Stimulated activated CD4-positive, alpha-beta T cell treated with anti-CD3 and anti-CD28 coated beads, Interleukin-2, amount 100 ng/mL, for 4 hours (primary cell): Measurements from ENCODE around the gene TCAP.

ENCODE experiments used
- DNase-seq: peaks from one replicate; pipeline ENCODE4 v3.0.0-alpha.2; 2020; ENCODE audit warnings: low read depth

TCAP gene

GRCh38 chr17:39664581-39665561 is at the start of gene TCAP:
TCAP (plus strand) TSS chr17:39665349; CDS start chr17:39665360, 11 bp downstream.
- DNase-seq = no peak

GRCh38 chr17:39615434-39615833 is 49.7 kb upstream of the TCAP start:
- DNase-seq = no peak

GRCh38 chr17:39617100-39617445 is 48.1 kb upstream of the TCAP start:
- no peak for DNase-seq

GRCh38 chr17:39617446-39618245 is 47.5 kb upstream of the TCAP start:
- DNase-seq = no peak

GRCh38 chr17:39618246-39618913 is 46.8 kb upstream of the TCAP start:
- no peak for DNase-seq

GRCh38 chr17:39618956-39619785 is 46.0 kb upstream of the TCAP start:
- DNase-seq = no peak

GRCh38 chr17:39619786-39620101 is 45.4 kb upstream of the TCAP start:
- no peak for DNase-seq

GRCh38 chr17:39621523-39622379 is 43.4 kb upstream of the TCAP start:
- peak; percentile 75 for DNase-seq

GRCh38 chr17:39622380-39623006 is 42.7 kb upstream of the TCAP start:
- DNase-seq = no peak

GRCh38 chr17:39623356-39623950 is 41.7 kb upstream of the TCAP start:
- DNase-seq = peak; percentile 75

- no peak for DNase-seq
Measured at GRCh38 chr17:39624313-39624712, 40.8 kb upstream of the TCAP start.

- DNase-seq = no peak
Measured at GRCh38 chr17:39625198-39625785, 39.9 kb upstream of the TCAP start.

GRCh38 chr17:39626171-39627046 is 38.7 kb upstream of the TCAP start, which contains the start of gene PPP1R1B:
PPP1R1B (plus strand) TSS chr17:39626952; CDS start chr17:39627393, 441 bp downstream.
- DNase-seq = no peak

- no peak for DNase-seq
Measured at GRCh38 chr17:39627047-39627711, 38.0 kb upstream of the TCAP start.

- DNase-seq = no peak
Measured at GRCh38 chr17:39627712-39628516, 37.2 kb upstream of the TCAP start.

- DNase-seq = no peak
Measured at GRCh38 chr17:39628655-39629493, 36.3 kb upstream of the TCAP start.
